HPDE6-E6E7 (cell line): ENCODE data around the gene FGFR2.

Source experiments
- DNase-seq: peaks from one replicate; pipeline ENCODE4 v3.0.0; 2011; ENCODE audit warnings: missing footprints; ENCODE audit errors: extremely low spot score

Gene FGFR2

GRCh38 chr10:121598263-121599249 is at the start of gene FGFR2:
FGFR2 (minus strand) TSS chr10:121598444; CDS start chr10:121593817, 4,627 bp downstream.
- DNase-seq = peak; percentile 77

- DNase-seq = no peak
These were observed 49.2 kb upstream of the FGFR2 start for GRCh38 chr10:121647401-121647800.

GRCh38 chr10:121645696-121646095 is 47.5 kb upstream of the FGFR2 start:
- DNase-seq = no peak

- DNase-seq = no peak
These were observed 46.3 kb upstream of the FGFR2 start for GRCh38 chr10:121644501-121644900.

GRCh38 chr10:121640266-121640665 is 42.0 kb upstream of the FGFR2 start:
- DNase-seq = no peak

- DNase-seq = no peak
These were observed 41.2 kb upstream of the FGFR2 start for GRCh38 chr10:121639416-121639815.

GRCh38 chr10:121637437-121637836 is 39.2 kb upstream of the FGFR2 start:
- no peak for DNase-seq

- DNase-seq = no peak
These were observed 34.8 kb upstream of the FGFR2 start for GRCh38 chr10:121633056-121633455.

GRCh38 chr10:121631365-121632029 is 33.3 kb upstream of the FGFR2 start:
- DNase-seq = no peak

GRCh38 chr10:121628859-121629258 is 30.6 kb upstream of the FGFR2 start:
- no peak for DNase-seq

GRCh38 chr10:121627876-121628581 is 29.8 kb upstream of the FGFR2 start:
- no peak for DNase-seq

GRCh38 chr10:121624836-121625486 is 26.7 kb upstream of the FGFR2 start:
- DNase-seq = no peak

- DNase-seq = no peak
These were observed 20.7 kb upstream of the FGFR2 start for GRCh38 chr10:121618906-121619305.

- no peak for DNase-seq
These were observed 18.9 kb upstream of the FGFR2 start for GRCh38 chr10:121617176-121617575.

- no peak for DNase-seq
These were observed 18.0 kb upstream of the FGFR2 start for GRCh38 chr10:121616291-121616690.

- DNase-seq = no peak
These were observed 17.6 kb upstream of the FGFR2 start for GRCh38 chr10:121615836-121616235.

- DNase-seq = no peak
These were observed 17.2 kb upstream of the FGFR2 start for GRCh38 chr10:121615435-121615793.

- no peak for DNase-seq
These were observed 16.6 kb upstream of the FGFR2 start for GRCh38 chr10:121614613-121615434.

- DNase-seq = no peak
These were observed 15.2 kb upstream of the FGFR2 start for GRCh38 chr10:121613456-121613855.

- DNase-seq = no peak
These were observed 13.3 kb upstream of the FGFR2 start for GRCh38 chr10:121611393-121612159.
